PC-3 (cell line): Measurements from ENCODE around the gene BANK1. TPM values are rescaled to one million over a fixed set of nuclear protein-coding genes. Genes with fewer than 3 reads are reported as not detected.

Experiments used
- ATAC-seq: fragments of 200-7000 bp; cut with Tn5 transposase; 2 replicates; pipeline ENCODE4 v1.9.1; 2020; ENCODE audit warnings: mild to moderate bottlenecking, moderate library complexity
- BruUV-seq: library from RNA; stranded (reverse); fragments of 400-500 nt; replicated peaks from 2 replicates; lab custom pipeline; 2021; lab: Mats Ljungman, UMichigan
- CTCF ChIA-PET: fragments of 300-600 bp; sonication (Branson Sonifier 250); formaldehyde crosslinking; loops from one replicate; lab custom pipeline; 2022; ENCODE audit warnings: antibody characterized with exemption; lab: Charles Lee
- POLR2A ChIA-PET: fragments of 300-600 bp; sonication (Branson Sonifier 250); formaldehyde crosslinking; loops from one replicate; lab custom pipeline; 2022; ENCODE audit warnings: antibody characterized with exemption; ENCODE audit not compliant: unreplicated experiment; lab: Charles Lee
- DNase-seq: peaks from one replicate; pipeline ENCODE4 v3.0.0-alpha.2; 2015
- H2AFZ ChIP-seq: fragments of 300-600 bp; sonication (generic); 2 replicates; pipeline ENCODE4 v1.6.0; 2016; ENCODE audit warnings: antibody characterized with exemption, low read length
- H3F3A ChIP-seq: fragments of 300-600 bp; sonication (generic); one replicate; pipeline ENCODE4 v1.6.0; 2017; ENCODE audit warnings: antibody characterized with exemption, low read length, control low read depth, mild to moderate bottlenecking; ENCODE audit not compliant: unreplicated experiment
- H3K27ac ChIP-seq: fragments of 300-600 bp; sonication (generic); 2 replicates; pipeline ENCODE4 v1.5.1; 2016; ENCODE audit warnings: mild to moderate bottlenecking, low read length
- H3K27me3 ChIP-seq: fragments of 300-600 bp; sonication (generic); 2 replicates; pipeline ENCODE4 v1.6.1; 2016; ENCODE audit warnings: low read length, mixed read lengths
- H3K36me3 ChIP-seq: fragments of 300-600 bp; sonication (generic); 2 replicates; pipeline ENCODE4 v1.6.1; 2016; ENCODE audit warnings: low read depth, mixed run types, low read length, mixed read lengths
- H3K4me1 ChIP-seq: fragments of 300-600 bp; sonication (generic); 2 replicates; pipeline ENCODE4 v1.5.1; 2016; ENCODE audit warnings: low read length; ENCODE audit not compliant: insufficient read depth
- H3K4me2 ChIP-seq: fragments of 300-600 bp; sonication (generic); 2 replicates; pipeline ENCODE4 v1.6.0; 2016; ENCODE audit warnings: low read length
- H3K4me3 ChIP-seq: fragments of 300-600 bp; sonication (generic); 2 replicates; pipeline ENCODE4 v1.5.1; 2016; ENCODE audit warnings: mild to moderate bottlenecking, low read length, mixed read lengths
- H3K79me2 ChIP-seq: fragments of 300-600 bp; sonication (generic); 2 replicates; pipeline ENCODE4 v1.6.1; 2017; ENCODE audit warnings: low read length, mixed read lengths
- H3K9ac ChIP-seq: fragments of 300-600 bp; sonication (generic); 2 replicates; pipeline ENCODE4 v1.6.0; 2016; ENCODE audit warnings: mild to moderate bottlenecking, low read length
- H3K9me2 ChIP-seq: fragments of 300-600 bp; sonication (generic); replicated peaks from 2 replicates; pipeline ENCODE4 v1.6.1; 2016; ENCODE audit warnings: mixed run types, low read length, mixed read lengths
- H3K9me3 ChIP-seq: fragments of 300-600 bp; sonication (generic); 2 replicates; pipeline ENCODE4 v1.6.1; 2016; ENCODE audit warnings: low read length, mixed read lengths
- H4K20me1 ChIP-seq: fragments of 300-600 bp; sonication (generic); 2 replicates; pipeline ENCODE4 v1.6.1; 2016; ENCODE audit warnings: low read length, mixed read lengths
- CTCF ChIP-seq: fragments of 300-600 bp; sonication (generic); conservative IDR thresholded peaks from 2 replicates; pipeline ENCODE4 v1.5.1; 2017; ENCODE audit warnings: antibody characterized with exemption, low read depth, mild to moderate bottlenecking, low read length
- EZH2 ChIP-seq: fragments of 300-600 bp; sonication (generic); IDR thresholded peaks from one replicate; pipeline ENCODE4 v1.6.1; 2017; ENCODE audit warnings: antibody characterized with exemption, mild to moderate bottlenecking, low read length; ENCODE audit not compliant: unreplicated experiment
- EZH2phosphoT487 ChIP-seq: fragments of 300-600 bp; sonication (generic); IDR thresholded peaks from 2 replicates; pipeline ENCODE4 v1.6.1; 2018; ENCODE audit warnings: mild to moderate bottlenecking, antibody characterized with exemption, low read length, borderline replicate concordance
- intact Hi-C: fragments of 100-400 bp; cut with micrococcal nuclease; formaldehyde crosslinking; loops from 2 replicates; pipeline ENCODE4 v1.9.0; 2023
- total RNA-seq: library from RNA; depleted of rRNA; stranded (reverse); fragments of >200 nt; gene quantifications from 2 replicates; pipeline ENCODE4 v1.2.3, GENCODE V29; 2014

BANK1 gene
- total RNA-seq, 1 experiment from 2014 or later = 1.5 TPM

- Histone ChIP-seq H3K9ac (no peak overlapping the region), H3K36me3 (no peaks in the 10 kb centered on the region), H3K27ac (no peak overlapping the region), H3F3A (no peaks in the 10 kb centered on the region), H3K4me1 (no peaks in the 10 kb centered on the region), H3K27me3 (no peaks in the 10 kb centered on the region), H3K9me3 (no peaks in the 10 kb centered on the region), H2AFZ (no peak overlapping the region), H3K4me2 (no peak overlapping the region), H4K20me1 (no peaks in the 10 kb centered on the region), H3K4me3 (no peak overlapping the region), H3K79me2 (no peaks in the 10 kb centered on the region), H3K9me2 (no peaks in the 10 kb centered on the region)
- ATAC-seq (no peak), DNase-seq (no peak)
- POLR2A ChIA-PET = interaction anchor here (0.5 kb wide), 1 partner anchor 27 kb away, joined by 6 read pairs; no protein-coding TSS in a partner anchor
- intact Hi-C loops = no loop called here
- no peak for TF ChIP-seq EZH2
- TF ChIP-seq EZH2phosphoT487 = no peak
- TF ChIP-seq CTCF = no peak
- CTCF ChIA-PET = no interaction called here
- no TSS peak for BruUV-seq
Measured at GRCh38 chr4:101824500-101824899, 34.0 kb downstream of the BANK1 start.

GRCh38 chr4:101825953-101826352, 35.4 kb downstream of the BANK1 start:
- no TSS peak for BruUV-seq
- no peak for DNase-seq
- Histone ChIP-seq H3K4me2 (no peak overlapping the region), H3K4me3 (no peak overlapping the region), H4K20me1 (no peaks in the 10 kb centered on the region), H3K9ac (no peak overlapping the region), H2AFZ (no peak overlapping the region), H3K36me3 (no peaks in the 10 kb centered on the region), H3F3A (no peaks in the 10 kb centered on the region), H3K9me3 (no peaks in the 10 kb centered on the region), H3K4me1 (no peaks in the 10 kb centered on the region), H3K9me2 (no peaks in the 10 kb centered on the region), H3K79me2 (no peaks in the 10 kb centered on the region), H3K27ac (no peak overlapping the region), H3K27me3 (no peaks in the 10 kb centered on the region)
- no peak for TF ChIP-seq EZH2
- no peak for TF ChIP-seq EZH2phosphoT487
- TF ChIP-seq CTCF = no peak
- POLR2A ChIA-PET = no interaction called here
- CTCF ChIA-PET = no interaction called here
- intact Hi-C loops = no loop called here
- no peak for ATAC-seq

GRCh38 chr4:101831816-101832215, 41.3 kb downstream of the BANK1 start:
- H3K4me1 ChIP-seq = peaks cover 30% of the 10 kb centered on the region
- no peaks in the 10 kb centered on the region for H3K79me2 ChIP-seq
- POLR2A ChIA-PET = no interaction called here
- H3K9ac ChIP-seq = no peak overlapping the region
- CTCF ChIA-PET = no interaction called here
- H3F3A ChIP-seq = no peaks in the 10 kb centered on the region
- no peaks in the 10 kb centered on the region for H4K20me1 ChIP-seq
- H3K9me3 ChIP-seq = no peaks in the 10 kb centered on the region
- H3K4me2 ChIP-seq = peak overlapping the region; percentile 31
- H3K27ac ChIP-seq = peak overlapping the region; percentile 32
- DNase-seq (no peak), ATAC-seq (peak; percentile 87)
- no peaks in the 10 kb centered on the region for H3K36me3 ChIP-seq
- H2AFZ ChIP-seq = no peak overlapping the region
- H3K27me3 ChIP-seq = no peaks in the 10 kb centered on the region
- intact Hi-C loops = no loop called here
- no peaks in the 10 kb centered on the region for H3K9me2 ChIP-seq
- no peak overlapping the region for H3K4me3 ChIP-seq
- BruUV-seq = no TSS peak
- no peak for TF ChIP-seq EZH2
- no peak for TF ChIP-seq EZH2phosphoT487
- no peak for TF ChIP-seq CTCF
